Activated naive CD8-positive, alpha-beta T cell (primary cell): ENCODE data around the gene BCL2.

Source experiments
- H3K27ac Mint-ChIP-seq: one replicate; pipeline ENCODE4 v1.8.0; 2021; ENCODE audit warnings: mixed read lengths
- H3K27me3 Mint-ChIP-seq: one replicate; pipeline ENCODE4 v1.8.0; 2021; ENCODE audit warnings: mixed read lengths
- H3K36me3 Mint-ChIP-seq: one replicate; pipeline ENCODE4 v1.8.0; 2021; ENCODE audit warnings: mixed read lengths
- H3K4me1 Mint-ChIP-seq: one replicate; pipeline ENCODE4 v1.8.0; 2021; ENCODE audit warnings: low read depth, mixed read lengths
- H3K4me3 Mint-ChIP-seq: one replicate; pipeline ENCODE4 v1.8.0; 2021; ENCODE audit warnings: mild to moderate bottlenecking, mixed read lengths
- H3K9me3 Mint-ChIP-seq: one replicate; pipeline ENCODE4 v1.8.0; 2021; ENCODE audit warnings: low read depth, mixed read lengths

The BCL2 gene

GRCh38 chr18:63306819-63307550 lies 12.6 kb downstream of the BCL2 start:
- no peaks in the 10 kb centered on the region for H3K27me3 Mint-ChIP-seq
- peaks cover 93% of the 10 kb centered on the region for H3K4me1 Mint-ChIP-seq
- no peak overlapping the region for H3K4me3 Mint-ChIP-seq
- H3K9me3 Mint-ChIP-seq = no peaks in the 10 kb centered on the region
- peaks cover 19% of the 10 kb centered on the region for H3K36me3 Mint-ChIP-seq
- H3K27ac Mint-ChIP-seq = peak overlapping the region; percentile 82

GRCh38 chr18:63306249-63306648 lies 13.3 kb downstream of the BCL2 start:
- Mint-ChIP-seq H3K36me3 (peaks cover 20% of the 10 kb centered on the region), H3K27me3 (no peaks in the 10 kb centered on the region), H3K4me1 (peaks cover 93% of the 10 kb centered on the region), H3K4me3 (peak overlapping the region; percentile 39), H3K27ac (peak overlapping the region; percentile 82), H3K9me3 (no peaks in the 10 kb centered on the region)

GRCh38 chr18:63303547-63303946 lies 16.0 kb downstream of the BCL2 start:
- Mint-ChIP-seq H3K27me3 (no peaks in the 10 kb centered on the region), H3K27ac (peak overlapping the region; percentile 96), H3K9me3 (no peaks in the 10 kb centered on the region), H3K4me3 (peak overlapping the region; percentile 70), H3K4me1 (peaks cover 96% of the 10 kb centered on the region), H3K36me3 (peaks cover 19% of the 10 kb centered on the region)

GRCh38 chr18:63302636-63303405 lies 16.7 kb downstream of the BCL2 start:
- H3K27ac Mint-ChIP-seq = peak overlapping the region; percentile 96
- H3K36me3 Mint-ChIP-seq = peaks cover 19% of the 10 kb centered on the region
- no peaks in the 10 kb centered on the region for H3K27me3 Mint-ChIP-seq
- H3K9me3 Mint-ChIP-seq = no peaks in the 10 kb centered on the region
- H3K4me3 Mint-ChIP-seq = peak overlapping the region; percentile 70
- H3K4me1 Mint-ChIP-seq = peaks cover 96% of the 10 kb centered on the region

GRCh38 chr18:63302220-63302619 lies 17.3 kb downstream of the BCL2 start:
- Mint-ChIP-seq H3K36me3 (peaks cover 17% of the 10 kb centered on the region), H3K27me3 (no peaks in the 10 kb centered on the region), H3K4me1 (peaks cover 96% of the 10 kb centered on the region), H3K9me3 (no peaks in the 10 kb centered on the region), H3K27ac (peak overlapping the region; percentile 96), H3K4me3 (peak overlapping the region; percentile 70)

- peaks cover 90% of the 10 kb centered on the region for H3K4me1 Mint-ChIP-seq
- no peaks in the 10 kb centered on the region for H3K9me3 Mint-ChIP-seq
- peak overlapping the region; percentile 60 for H3K4me3 Mint-ChIP-seq
- H3K27me3 Mint-ChIP-seq = no peaks in the 10 kb centered on the region
- H3K27ac Mint-ChIP-seq = peak overlapping the region; percentile 96
- H3K36me3 Mint-ChIP-seq = peaks cover 17% of the 10 kb centered on the region
Measured at GRCh38 chr18:63301434-63301833, 18.1 kb downstream of the BCL2 start.

- Mint-ChIP-seq H3K27ac (peak overlapping the region; percentile 96), H3K9me3 (no peaks in the 10 kb centered on the region), H3K4me1 (peaks cover 88% of the 10 kb centered on the region), H3K36me3 (peaks cover 14% of the 10 kb centered on the region), H3K4me3 (peak overlapping the region; percentile 62), H3K27me3 (no peaks in the 10 kb centered on the region)
Measured at GRCh38 chr18:63299837-63300745, 19.5 kb downstream of the BCL2 start.

GRCh38 chr18:63298400-63299365 lies 20.9 kb downstream of the BCL2 start:
- Mint-ChIP-seq H3K9me3 (no peaks in the 10 kb centered on the region), H3K4me3 (peak overlapping the region; percentile 62), H3K4me1 (peaks cover 76% of the 10 kb centered on the region), H3K27me3 (no peaks in the 10 kb centered on the region), H3K27ac (peak overlapping the region; percentile 96), H3K36me3 (peaks cover 12% of the 10 kb centered on the region)

- Mint-ChIP-seq H3K27me3 (no peaks in the 10 kb centered on the region), H3K36me3 (peaks cover 17% of the 10 kb centered on the region), H3K9me3 (no peaks in the 10 kb centered on the region), H3K27ac (peak overlapping the region; percentile 96), H3K4me1 (peaks cover 68% of the 10 kb centered on the region), H3K4me3 (no peak overlapping the region)
Measured at GRCh38 chr18:63297687-63298399, 21.7 kb downstream of the BCL2 start.

GRCh38 chr18:63293935-63294334 lies 25.6 kb downstream of the BCL2 start:
- Mint-ChIP-seq H3K27ac (no peak overlapping the region), H3K36me3 (peaks cover 14% of the 10 kb centered on the region)

GRCh38 chr18:63292831-63293683 lies 26.5 kb downstream of the BCL2 start:
- Mint-ChIP-seq H3K4me3 (peak overlapping the region; percentile 51), H3K4me1 (peaks cover 20% of the 10 kb centered on the region), H3K36me3 (peaks cover 14% of the 10 kb centered on the region), H3K27ac (no peak overlapping the region), H3K9me3 (no peaks in the 10 kb centered on the region), H3K27me3 (no peaks in the 10 kb centered on the region)

More at GRCh38 chr18:63293935-63294334, 25.6 kb downstream of the BCL2 start:
- H3K9me3 Mint-ChIP-seq = no peaks in the 10 kb centered on the region
- H3K4me3 Mint-ChIP-seq = peak overlapping the region; percentile 20
- H3K27me3 Mint-ChIP-seq = no peaks in the 10 kb centered on the region
- peaks cover 29% of the 10 kb centered on the region for H3K4me1 Mint-ChIP-seq

- H3K36me3 Mint-ChIP-seq = peaks cover 14% of the 10 kb centered on the region
- peaks cover 10% of the 10 kb centered on the region for H3K4me1 Mint-ChIP-seq
Measured at GRCh38 chr18:63291278-63291677, 28.3 kb downstream of the BCL2 start.

GRCh38 chr18:63290821-63291200 lies 28.8 kb downstream of the BCL2 start:
- H3K27ac Mint-ChIP-seq = no peak overlapping the region
- peaks cover 9% of the 10 kb centered on the region for H3K4me1 Mint-ChIP-seq
- H3K4me3 Mint-ChIP-seq = peak overlapping the region; percentile 78
- H3K9me3 Mint-ChIP-seq = no peaks in the 10 kb centered on the region
- peaks cover 16% of the 10 kb centered on the region for H3K36me3 Mint-ChIP-seq
- H3K27me3 Mint-ChIP-seq = no peaks in the 10 kb centered on the region

More at GRCh38 chr18:63291278-63291677, 28.3 kb downstream of the BCL2 start:
- no peaks in the 10 kb centered on the region for H3K9me3 Mint-ChIP-seq
- no peak overlapping the region for H3K27ac Mint-ChIP-seq
- H3K4me3 Mint-ChIP-seq = peak overlapping the region; percentile 78
- no peaks in the 10 kb centered on the region for H3K27me3 Mint-ChIP-seq
